Measurements from ENCODE around the gene RUNX2.

GRCh38 chr6:45326698-45327417 is 1.3 kb upstream of the RUNX2 start:
- TF ChIP-seq, protein P1, sequence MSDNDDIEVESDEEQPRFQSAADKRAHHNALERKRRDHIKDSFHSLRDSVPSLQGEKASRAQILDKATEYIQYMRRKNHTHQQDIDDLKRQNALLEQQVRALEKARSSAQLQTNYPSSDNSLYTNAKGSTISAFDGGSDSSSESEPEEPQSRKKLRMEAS (IDR thresholded peaks at IDR 0.05; ENCODE audit: low read depth, low read length), result no peak
- TF ChIP-seq CTCF (IDR thresholded peaks at IDR 0.05; ENCODE audit: low read depth, low read length), result no peak
- TF ChIP-seq POLR2A (IDR thresholded peaks at IDR 0.05; ENCODE audit: extremely low read depth, insufficient read length), result no peak
- no peak for TF ChIP-seq MYC (IDR thresholded peaks at IDR 0.05; ENCODE audit: low read depth, low read length)

Measured in NB4 (cell line).